Stimulated activated CD4-positive, alpha-beta T cell treated with anti-CD3 and anti-CD28 coated beads, Interleukin-2, amount 100 ng/mL, for 24 hours (primary cell): Measurements from ENCODE around the gene CAB39.

Source experiments
- DNase-seq, 2 donors: peaks; one replicate each; pipeline ENCODE4 v3.0.0-alpha.2; 2020

CAB39 gene

DNA sequence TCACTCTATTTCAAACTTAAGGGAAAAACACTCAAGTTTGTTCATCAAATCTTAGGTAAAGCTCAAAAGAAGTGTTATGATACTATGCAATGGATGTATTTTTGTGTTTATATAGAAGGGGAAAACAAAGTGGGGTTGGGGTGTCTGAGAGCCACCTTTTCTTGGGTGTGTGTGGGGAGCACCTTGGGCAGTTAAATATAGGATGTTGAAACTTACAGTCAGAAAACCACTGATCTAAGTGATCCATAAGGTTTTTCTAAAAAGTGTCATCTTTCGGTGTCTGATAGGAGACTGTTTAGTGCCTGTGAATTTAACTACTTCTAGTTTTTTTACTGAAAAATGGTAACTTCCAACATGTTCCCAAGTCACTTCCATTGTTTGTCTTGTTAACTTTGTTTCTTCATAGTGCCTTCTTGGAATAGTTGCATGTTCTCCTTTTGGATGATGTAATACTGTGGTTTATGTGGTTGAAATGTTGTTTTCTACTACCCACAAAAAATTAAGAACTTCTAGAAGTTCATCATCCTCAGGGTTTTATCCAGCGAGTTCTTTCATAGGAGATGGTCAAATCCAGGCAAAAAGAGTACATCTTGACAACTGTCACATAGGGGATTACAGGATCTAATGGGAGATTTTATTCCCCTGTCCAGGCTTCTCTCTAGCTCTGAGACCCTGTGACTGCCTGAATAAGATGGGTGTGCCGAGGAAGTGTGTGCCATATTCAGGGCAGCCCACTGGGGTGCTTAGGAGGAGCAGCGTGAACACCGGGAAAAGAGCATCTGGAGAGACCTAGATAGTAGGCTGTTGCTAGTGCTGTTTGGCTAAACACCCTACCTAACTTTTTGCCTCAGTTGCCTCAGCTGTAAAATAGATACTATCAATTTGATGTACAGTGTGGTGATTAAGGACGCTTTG is 46.2 kb downstream of the CAB39 start:
- DNase-seq: no peak

- no peak for DNase-seq
Measured at GRCh38 chr2:230759481-230760167, 47.0 kb downstream of the CAB39 start.

DNA sequence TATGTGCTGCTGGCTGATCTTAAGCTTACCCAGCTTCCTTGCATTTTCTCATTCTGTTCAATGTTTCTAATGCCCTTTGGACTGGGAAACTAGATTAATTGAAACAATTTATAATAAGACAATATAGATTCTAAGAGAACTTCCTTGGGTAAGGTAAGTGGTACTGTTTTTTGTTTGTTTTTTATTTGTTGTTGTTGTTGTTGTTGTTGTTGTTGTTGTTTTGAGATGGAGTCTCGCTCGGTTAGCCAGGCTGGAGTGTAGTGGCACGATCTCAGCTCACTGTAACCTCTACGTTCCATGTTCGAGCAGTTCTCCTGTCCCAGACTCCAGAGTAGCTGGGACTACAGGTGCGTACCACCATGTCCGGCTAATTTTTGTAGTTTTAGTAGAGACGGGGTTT is 49.1 kb downstream of the CAB39 start:
- DNase-seq: no peak

DNA sequence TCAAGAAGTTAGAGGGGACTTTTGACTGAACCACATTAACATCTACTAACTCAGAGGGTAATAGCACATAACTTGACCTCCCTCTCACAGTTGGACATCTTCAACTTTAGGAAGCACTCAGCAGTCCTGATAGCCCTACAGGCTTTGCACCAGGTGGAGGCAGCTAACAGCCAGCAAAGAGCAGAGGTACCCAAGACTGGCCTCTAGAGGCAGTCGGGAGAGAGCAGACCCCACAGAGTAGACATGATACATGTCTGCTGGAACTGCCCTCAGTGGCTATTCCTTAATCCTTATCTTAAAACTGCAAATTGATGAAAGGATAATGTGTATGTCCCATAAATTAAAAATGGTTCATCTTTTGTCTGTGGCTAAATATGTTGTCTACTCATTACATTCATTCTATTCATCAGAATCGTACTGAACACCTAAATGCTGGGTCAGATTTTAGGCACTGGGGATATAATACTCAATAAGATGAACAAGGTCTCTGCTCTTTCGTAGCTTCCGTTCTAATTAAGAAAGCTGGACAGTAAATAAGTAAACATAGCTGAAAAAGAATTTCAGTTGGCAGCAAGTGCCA is 49.8 kb downstream of the CAB39 start:
- peak in 1 of 2 donors; percentile 30 for DNase-seq

- no peak for DNase-seq
Measured at GRCh38 chr2:230764346-230764745, 51.7 kb downstream of the CAB39 start.

DNA sequence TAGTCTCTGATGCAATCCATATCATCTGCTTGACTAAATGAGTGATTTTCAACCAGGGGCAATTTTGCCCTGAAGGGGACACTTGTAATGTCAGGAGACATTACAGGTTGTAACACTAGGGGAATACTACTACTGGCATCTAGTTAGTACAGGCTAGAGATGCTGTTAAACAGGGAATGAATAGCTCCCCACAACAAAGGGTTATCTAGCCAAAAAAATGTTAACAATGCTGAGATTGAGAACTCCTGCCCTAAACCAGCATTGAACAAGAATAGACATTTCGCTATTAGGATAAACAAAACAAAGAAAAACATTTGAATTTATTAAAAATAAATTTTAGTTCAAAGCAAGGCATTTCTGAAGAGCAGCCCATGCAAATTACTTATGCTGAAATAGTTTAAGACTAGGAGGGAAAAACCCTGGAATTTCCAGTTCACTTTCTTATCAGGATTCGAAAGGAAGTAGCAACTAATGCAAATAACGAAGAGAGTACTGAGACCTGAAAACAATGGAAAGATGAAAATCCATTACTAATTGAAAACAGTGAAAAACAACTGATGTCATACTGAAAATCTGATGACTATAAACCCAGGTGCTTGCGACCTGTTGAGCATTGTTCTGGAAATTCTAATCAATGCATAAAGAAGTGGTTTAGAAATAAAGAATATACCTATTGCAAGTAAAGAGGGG is 53.1 kb downstream of the CAB39 start:
- DNase-seq: no peak

DNA sequence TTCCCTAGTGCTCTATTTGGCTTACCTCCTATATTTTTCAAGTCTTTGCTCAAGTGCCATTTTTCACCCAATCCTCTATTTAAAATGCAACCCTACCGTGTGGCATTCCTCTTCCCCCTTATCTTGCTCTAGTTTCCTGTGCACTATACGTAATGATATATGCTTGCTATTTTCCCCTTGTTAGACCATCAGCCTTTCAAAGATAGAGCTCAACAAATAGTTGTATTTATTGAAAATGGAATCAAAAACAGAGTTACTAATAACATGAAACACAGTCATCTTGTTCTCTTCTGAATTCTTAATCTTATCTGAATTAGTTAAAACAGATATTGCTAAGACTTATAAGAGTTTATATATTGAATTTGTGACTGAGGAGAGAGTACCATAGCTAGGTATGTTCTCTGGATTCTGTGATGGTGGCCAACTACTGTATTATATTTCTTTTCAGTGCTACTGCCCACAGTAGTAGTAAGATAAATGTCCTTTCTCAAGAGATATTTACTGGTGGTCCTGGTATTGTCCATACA is 55.3 kb downstream of the CAB39 start:
- no peak for DNase-seq

DNA sequence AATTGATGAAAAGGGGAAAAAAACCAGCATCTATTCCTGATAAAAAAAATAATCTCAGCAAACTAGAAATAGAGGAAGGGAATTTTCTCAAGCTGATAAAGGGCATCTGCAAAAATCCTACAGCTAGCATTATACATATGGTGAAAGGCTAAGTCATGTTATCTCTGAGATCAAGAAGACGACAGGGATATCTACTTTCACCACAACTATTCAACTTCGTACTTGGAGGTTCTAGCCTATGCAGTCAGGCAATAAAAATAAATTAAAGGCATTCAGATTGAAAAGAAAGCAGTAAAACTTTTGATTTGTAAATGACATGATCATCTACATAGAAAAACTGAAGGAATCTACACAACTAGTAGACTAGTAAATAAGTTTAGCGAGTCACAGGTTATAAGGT is 58.2 kb downstream of the CAB39 start:
- no peak for DNase-seq

- DNase-seq: no peak
Measured at GRCh38 chr2:230772156-230772555, 59.5 kb downstream of the CAB39 start.

- no peak for DNase-seq
Measured at GRCh38 chr2:230773039-230773773, 60.6 kb downstream of the CAB39 start.

DNA sequence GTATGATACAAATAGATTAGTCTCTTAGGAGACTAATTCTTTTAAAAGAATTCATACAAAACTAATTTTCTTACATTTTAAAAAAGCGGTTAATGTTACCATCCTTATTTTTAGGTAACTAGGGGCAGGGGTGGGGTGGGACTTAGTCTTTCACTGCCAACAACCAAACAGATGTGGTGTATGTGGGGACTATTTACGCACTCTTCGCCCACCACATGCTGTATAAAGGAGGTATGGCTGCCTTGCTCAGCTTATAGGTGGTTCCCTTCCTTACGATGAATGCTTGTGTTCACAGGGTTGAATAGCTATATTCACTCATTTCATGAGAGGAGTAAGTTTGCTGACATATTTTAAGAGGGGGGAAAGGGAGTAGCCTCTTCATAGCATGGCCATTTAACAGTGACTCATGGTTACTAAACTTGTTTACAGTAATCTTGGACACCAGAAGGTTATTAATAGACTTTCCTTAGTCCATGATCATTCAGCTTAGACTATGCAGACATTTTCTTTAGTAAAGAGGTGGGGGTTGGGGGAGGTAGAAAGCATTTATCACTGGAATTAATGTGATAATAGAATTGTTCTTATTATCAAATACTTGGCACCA is 61.8 kb downstream of the CAB39 start:
- no peak for DNase-seq

DNA sequence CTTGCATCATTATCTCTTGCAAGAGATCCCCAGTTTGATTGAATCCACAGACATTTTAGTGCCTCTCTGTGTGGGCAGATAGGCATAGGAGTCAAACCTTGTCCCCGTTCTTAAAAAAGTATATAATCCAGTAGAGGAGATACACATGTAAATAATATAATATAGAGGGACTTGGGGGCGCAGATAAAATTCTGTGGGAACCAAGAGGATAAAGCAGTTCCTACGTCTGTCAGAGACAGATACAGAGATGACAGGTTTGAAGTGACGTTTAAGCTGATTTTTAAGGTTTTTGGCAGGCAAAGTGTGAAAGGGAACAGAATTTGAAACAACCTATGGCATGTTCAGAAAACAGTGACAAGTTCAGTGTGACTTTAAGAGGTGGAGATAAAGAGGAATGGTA is 63.1 kb downstream of the CAB39 start:
- DNase-seq: no peak

GRCh38 chr2:230777721-230778120 is 65.1 kb downstream of the CAB39 start:
- DNase-seq: no peak

- DNase-seq: no peak
Measured at GRCh38 chr2:230778350-230779063, 65.9 kb downstream of the CAB39 start.

GRCh38 chr2:230779126-230779525 is 66.5 kb downstream of the CAB39 start:
- DNase-seq: no peak

DNA sequence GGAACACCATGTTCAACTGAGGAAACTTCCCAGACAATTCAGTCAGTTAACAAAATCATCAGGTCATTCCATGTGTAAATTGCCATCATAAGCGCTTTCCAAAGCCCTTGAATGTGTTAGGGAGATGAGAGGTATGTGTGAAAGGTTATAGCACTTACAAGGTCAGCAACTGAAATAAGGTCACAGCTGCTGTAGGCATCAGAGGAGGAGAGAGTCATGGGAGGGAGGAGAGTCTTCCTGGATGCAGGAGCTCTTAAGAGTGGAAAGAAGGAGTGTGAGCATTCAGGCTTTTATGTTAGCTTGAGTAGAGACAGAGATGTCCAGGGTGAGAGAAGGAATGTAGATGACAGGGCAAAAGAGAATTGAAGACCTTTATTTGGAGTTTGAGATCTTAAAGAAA is 67.0 kb downstream of the CAB39 start:
- no peak for DNase-seq

- peak; percentile 15 to 28 for DNase-seq
Measured at GRCh38 chr2:230781130-230781797, 68.6 kb downstream of the CAB39 start.

- no peak for DNase-seq
Measured at GRCh38 chr2:230783101-230783500, 70.5 kb downstream of the CAB39 start.

DNA sequence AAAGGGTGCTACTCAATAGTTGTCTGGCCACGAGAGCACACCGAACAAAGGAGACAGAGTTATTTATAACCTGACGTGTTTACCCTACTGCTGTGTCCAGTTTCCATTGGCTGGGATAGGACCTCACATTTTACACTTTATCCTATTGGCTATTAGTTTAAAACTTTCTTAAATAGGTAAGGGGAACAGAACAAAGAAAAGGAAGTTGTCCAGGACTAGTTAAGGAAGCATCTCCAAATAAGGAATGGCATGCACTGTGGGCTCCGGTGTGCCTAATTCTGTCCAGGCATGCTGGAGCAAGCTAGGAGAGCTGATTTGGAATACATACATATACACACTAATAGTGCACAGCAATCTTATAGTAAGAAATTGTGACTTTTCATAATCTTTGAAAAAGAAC is 72.2 kb downstream of the CAB39 start:
- no peak for DNase-seq

DNA sequence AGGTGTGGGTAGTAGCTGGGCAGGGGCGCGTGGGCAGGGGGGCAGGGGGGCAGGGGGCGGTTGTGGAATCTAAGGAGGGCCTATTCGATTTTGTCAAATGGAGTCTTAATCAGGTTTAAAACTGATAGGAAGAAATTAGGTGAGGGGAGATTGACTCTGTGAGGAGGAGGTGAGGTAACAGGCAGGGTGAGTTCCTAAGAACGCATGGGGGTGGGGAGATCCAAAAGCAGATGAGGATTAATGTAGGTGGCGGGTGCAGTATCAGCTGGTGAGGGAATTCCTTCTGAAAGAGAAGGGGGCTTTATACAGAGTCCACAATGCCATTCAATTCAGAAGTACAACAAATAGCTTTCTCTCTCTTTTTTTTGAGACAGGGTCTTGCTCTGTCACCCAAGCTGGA is 72.7 kb downstream of the CAB39 start:
- DNase-seq: no peak

DNA sequence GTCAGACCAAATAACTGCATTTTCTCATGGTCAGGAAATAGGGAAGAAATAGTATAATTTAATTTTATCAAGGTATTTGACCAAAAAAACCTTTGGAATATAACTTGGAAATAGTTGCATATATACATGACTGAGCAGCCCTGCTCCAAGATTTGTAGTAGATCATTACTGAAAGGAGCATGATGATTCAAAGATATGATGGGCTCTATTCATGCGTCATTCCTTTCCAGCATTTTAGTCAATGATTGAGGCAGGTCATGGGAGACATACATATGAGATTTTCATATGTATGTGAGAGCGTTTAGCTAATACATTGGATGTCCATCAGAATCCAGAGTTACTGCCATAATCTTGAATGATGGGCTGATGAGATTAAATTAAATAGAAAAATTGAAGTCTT is 74.5 kb downstream of the CAB39 start:
- no peak for DNase-seq
